HepG2 (cell line): ENCODE measurements around the gene ZNF264. TPM values are rescaled to one million over a fixed set of nuclear protein-coding genes. Genes with fewer than 3 reads are reported as not detected.

ENCODE experiments used
- GABPB1 ChIP-seq: IDR thresholded peaks from 2 replicates; pipeline ENCODE4 v1.6.1; 2016; ENCODE audit warnings: mild to moderate bottlenecking, missing genetic modification reagents, moderate library complexity, missing compliant biosample characterization
- MXD4 ChIP-seq: IDR thresholded peaks from 2 replicates; pipeline ENCODE4 v1.6.1; 2016; ENCODE audit warnings: mild to moderate bottlenecking, missing biosample characterization, missing genetic modification reagents
- NFYB ChIP-seq: sonication (generic); formaldehyde crosslinking; IDR thresholded peaks from 2 replicates; pipeline ENCODE4 v1.4.0; 2020; ENCODE audit warnings: missing genetic modification reagents
- REL ChIP-seq: sonication (generic); formaldehyde crosslinking; conservative IDR thresholded peaks from 2 replicates; pipeline ENCODE4 v1.8.0; 2022; ENCODE audit warnings: mild to moderate bottlenecking, missing genetic modification reagents, moderate library complexity
- RFX3 ChIP-seq: IDR thresholded peaks from 2 replicates; pipeline ENCODE4 v1.6.1; 2016; ENCODE audit warnings: missing biosample characterization, missing genetic modification reagents
- SATB2 ChIP-seq: sonication (generic); formaldehyde crosslinking; IDR thresholded peaks from 2 replicates; pipeline ENCODE4 v1.5.0; 2020; ENCODE audit warnings: missing genetic modification reagents
- SIN3B ChIP-seq: fragments of 150-350 bp; IDR thresholded peaks from 2 replicates; pipeline ENCODE4 v1.6.1; 2014; ENCODE audit warnings: low read length
- STAT5B ChIP-seq: sonication (generic); formaldehyde crosslinking; IDR thresholded peaks from 2 replicates; pipeline ENCODE4 v1.4.0; 2020; ENCODE audit warnings: missing genetic modification reagents
- ZFP37 ChIP-seq: sonication (generic); formaldehyde crosslinking; IDR thresholded peaks from 2 replicates; pipeline ENCODE4 v1.4.0; 2020; ENCODE audit warnings: missing genetic modification reagents, borderline replicate concordance
- ZNF230 ChIP-seq: sonication (generic); formaldehyde crosslinking; IDR thresholded peaks from 2 replicates; pipeline ENCODE4 v1.4.0; 2020; ENCODE audit warnings: mild to moderate bottlenecking, missing genetic modification reagents
- ZNF256 ChIP-seq: sonication (generic); formaldehyde crosslinking; conservative IDR thresholded peaks from 2 replicates; pipeline ENCODE4 v1.4.0; 2020; ENCODE audit warnings: missing genetic modification reagents
- ZNF460 ChIP-seq: sonication (generic); formaldehyde crosslinking; IDR thresholded peaks from 2 replicates; pipeline ENCODE4 v1.5.1; 2020; ENCODE audit warnings: missing genetic modification reagents, mild to moderate bottlenecking, borderline replicate concordance
- ZNF720 ChIP-seq: sonication (generic); formaldehyde crosslinking; IDR thresholded peaks from 2 replicates; pipeline ENCODE4 v1.4.0; 2020; ENCODE audit warnings: missing genetic modification reagents
- ZNF816 ChIP-seq: sonication (generic); formaldehyde crosslinking; IDR thresholded peaks from 2 replicates; pipeline ENCODE4 v1.8.0; 2022; ENCODE audit warnings: missing genetic modification reagents, mild to moderate bottlenecking, borderline replicate concordance
- polyA plus RNA-seq, 8 experiments: library from polyadenylated mRNA; depleted of rRNA in 3 of 8; stranded (reverse) in 7 of 8; unstranded in 1 of 8; fragments of >200 nt; fragmentation: Illumina TruSeq in 4 of 8; extraction: Trizol in 4 of 8; gene quantifications; 2 replicates each; pipeline versions ENCODE4 v1.2.1 to v1.2.3, GENCODE V29; 2011 to 2016; ENCODE audit warnings: low read depth in 4 of 8, missing spikeins in 1 of 8, mixed read lengths in 1 of 8; ENCODE audit not compliant: insufficient read depth in 1 of 8
- total RNA-seq, 5 experiments: library from RNA; depleted of rRNA; stranded (reverse); fragments of >200 nt; fragmentation: Illumina TruSeq; extraction: Trizol; gene quantifications; 2 replicates each; pipeline ENCODE4 v1.2.3, GENCODE V29; 2016; ENCODE audit warnings: low read depth in 1 of 5
- TF ChIP-seq, protein P1 (sequence below), 2 experiments: fragments of 450-650 bp in 1 of 2; sonication (generic) in 1 of 2; formaldehyde crosslinking in 1 of 2; IDR thresholded peaks; 2 replicates each; pipeline versions ENCODE4 v1.6.1 to v1.8.0; 2016 to 2022; ENCODE audit warnings: antibody characterized with exemption in 1 of 2, mild to moderate bottlenecking in 1 of 2, missing genetic modification reagents in 1 of 2
- TF ChIP-seq, protein P2 (sequence below): fragments of 450-650 bp; IDR thresholded peaks from 2 replicates; pipeline ENCODE4 v1.6.1; 2016
- TF ChIP-seq, protein P3 (sequence below): sonication (generic); formaldehyde crosslinking; IDR thresholded peaks from 2 replicates; pipeline ENCODE4 v1.4.0; 2020; ENCODE audit warnings: mild to moderate bottlenecking, low read depth, missing genetic modification reagents
- TF ChIP-seq, protein P4 (sequence below): sonication (generic); formaldehyde crosslinking; IDR thresholded peaks from 2 replicates; pipeline ENCODE4 v1.5.0; 2020; ENCODE audit warnings: missing genetic modification reagents

ZNF264 gene
- total and polyA plus RNA-seq, 2 of the 13 experiments (the other 11 are each of a cell fraction or from before 2014, with no cell fraction given), result 3.5 to 17.6 TPM

DNA sequence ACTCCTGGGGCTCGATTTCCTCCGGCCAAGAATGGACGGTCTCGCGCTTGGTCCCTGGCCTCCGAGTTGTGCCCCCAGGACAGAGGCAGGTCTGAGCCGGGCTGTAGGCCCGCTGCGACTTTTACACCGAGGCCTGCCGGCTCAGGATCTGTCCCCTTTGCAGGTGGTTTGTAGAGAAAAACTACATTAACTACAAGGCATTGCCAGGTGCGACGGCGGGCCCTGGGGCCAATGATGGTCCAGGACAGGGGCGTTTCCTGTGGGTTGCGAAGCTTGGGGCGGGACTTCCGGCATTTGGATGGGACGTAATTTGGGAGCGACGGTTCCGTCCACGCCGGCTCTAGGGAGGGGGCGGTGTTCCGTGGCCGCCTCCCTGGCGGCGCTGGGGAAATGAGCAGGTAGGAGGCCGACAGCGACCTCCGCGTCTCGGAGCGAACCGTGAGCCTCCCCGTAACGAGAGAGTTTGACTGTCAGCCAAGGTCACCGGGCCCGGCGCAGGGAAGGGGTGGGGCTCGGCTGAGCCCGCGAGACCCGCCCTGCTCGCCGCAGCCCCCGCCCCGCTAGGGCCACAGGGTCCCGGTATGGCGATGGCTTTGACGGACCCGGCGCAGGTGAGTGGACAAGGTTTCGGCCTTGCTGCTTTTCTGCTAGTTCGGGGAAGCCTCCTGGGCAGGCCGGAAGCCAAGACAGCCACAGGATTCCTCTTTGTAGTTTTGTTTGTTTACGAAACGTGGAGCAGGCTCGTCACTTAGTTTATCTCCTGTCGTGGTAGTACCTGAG, 49.2 kb downstream of the ZNF264 start, which contains the start of gene ZNF805 (continued):
- TF ChIP-seq, protein P1, sequence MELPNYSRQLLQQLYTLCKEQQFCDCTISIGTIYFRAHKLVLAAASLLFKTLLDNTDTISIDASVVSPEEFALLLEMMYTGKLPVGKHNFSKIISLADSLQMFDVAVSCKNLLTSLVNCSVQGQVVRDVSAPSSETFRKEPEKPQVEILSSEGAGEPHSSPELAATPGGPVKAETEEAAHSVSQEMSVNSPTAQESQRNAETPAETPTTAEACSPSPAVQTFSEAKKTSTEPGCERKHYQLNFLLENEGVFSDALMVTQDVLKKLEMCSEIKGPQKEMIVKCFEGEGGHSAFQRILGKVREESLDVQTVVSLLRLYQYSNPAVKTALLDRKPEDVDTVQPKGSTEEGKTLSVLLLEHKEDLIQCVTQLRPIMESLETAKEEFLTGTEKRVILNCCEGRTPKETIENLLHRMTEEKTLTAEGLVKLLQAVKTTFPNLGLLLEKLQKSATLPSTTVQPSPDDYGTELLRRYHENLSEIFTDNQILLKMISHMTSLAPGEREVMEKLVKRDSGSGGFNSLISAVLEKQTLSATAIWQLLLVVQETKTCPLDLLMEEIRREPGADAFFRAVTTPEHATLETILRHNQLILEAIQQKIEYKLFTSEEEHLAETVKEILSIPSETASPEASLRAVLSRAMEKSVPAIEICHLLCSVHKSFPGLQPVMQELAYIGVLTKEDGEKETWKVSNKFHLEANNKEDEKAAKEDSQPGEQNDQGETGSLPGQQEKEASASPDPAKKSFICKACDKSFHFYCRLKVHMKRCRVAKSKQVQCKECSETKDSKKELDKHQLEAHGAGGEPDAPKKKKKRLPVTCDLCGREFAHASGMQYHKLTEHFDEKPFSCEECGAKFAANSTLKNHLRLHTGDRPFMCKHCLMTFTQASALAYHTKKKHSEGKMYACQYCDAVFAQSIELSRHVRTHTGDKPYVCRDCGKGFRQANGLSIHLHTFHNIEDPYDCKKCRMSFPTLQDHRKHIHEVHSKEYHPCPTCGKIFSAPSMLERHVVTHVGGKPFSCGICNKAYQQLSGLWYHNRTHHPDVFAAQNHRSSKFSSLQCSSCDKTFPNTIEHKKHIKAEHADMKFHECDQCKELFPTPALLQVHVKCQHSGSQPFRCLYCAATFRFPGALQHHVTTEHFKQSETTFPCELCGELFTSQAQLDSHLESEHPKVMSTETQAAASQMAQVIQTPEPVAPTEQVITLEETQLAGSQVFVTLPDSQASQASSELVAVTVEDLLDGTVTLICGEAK (IDR thresholded peaks at IDR 0.05), result peak; percentile 64
- TF ChIP-seq, protein P1 (CRISPR knock-in tag; IDR thresholded peaks at IDR 0.05), result peak; percentile 50; the same call in 1 of the 2 replicates
- TF ChIP-seq ZNF816 (CRISPR knock-in tag) (0 out of 2 replicates have a peak, but pooled peaks have one; percentile 64), ZNF720 (CRISPR knock-in tag) (no peak), MXD4 (CRISPR knock-in tag) (peak; percentile 78; the same call in 1 of the 2 replicates), ZNF230 (CRISPR knock-in tag) (peak; percentile 24; the same call in 1 of the 2 replicates), RFX3 (CRISPR knock-in tag) (no peak), ZNF460 (CRISPR knock-in tag) (no peak), ZNF256 (CRISPR knock-in tag) (peak; percentile 67; the same call in 1 of the 2 replicates), NFYB (peak; percentile 92), GABPB1 (peak; percentile 100), SATB2 (CRISPR knock-in tag) (no peak), SIN3B (peak; percentile 55; the same call in 1 of the 2 replicates), ZFP37 (CRISPR knock-in tag) (peak; percentile 19; the same call in 1 of the 2 replicates), STAT5B (CRISPR knock-in tag) (no peak), REL (CRISPR knock-in tag) (no peak)
- TF ChIP-seq, protein P2, sequence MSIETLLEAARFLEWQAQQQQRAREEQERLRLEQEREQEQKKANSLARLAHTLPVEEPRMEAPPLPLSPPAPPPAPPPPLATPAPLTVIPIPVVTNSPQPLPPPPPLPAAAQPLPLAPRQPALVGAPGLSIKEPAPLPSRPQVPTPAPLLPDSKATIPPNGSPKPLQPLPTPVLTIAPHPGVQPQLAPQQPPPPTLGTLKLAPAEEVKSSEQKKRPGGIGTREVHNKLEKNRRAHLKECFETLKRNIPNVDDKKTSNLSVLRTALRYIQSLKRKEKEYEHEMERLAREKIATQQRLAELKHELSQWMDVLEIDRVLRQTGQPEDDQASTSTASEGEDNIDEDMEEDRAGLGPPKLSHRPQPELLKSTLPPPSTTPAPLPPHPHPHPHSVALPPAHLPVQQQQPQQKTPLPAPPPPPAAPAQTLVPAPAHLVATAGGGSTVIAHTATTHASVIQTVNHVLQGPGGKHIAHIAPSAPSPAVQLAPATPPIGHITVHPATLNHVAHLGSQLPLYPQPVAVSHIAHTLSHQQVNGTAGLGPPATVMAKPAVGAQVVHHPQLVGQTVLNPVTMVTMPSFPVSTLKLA, result peak; percentile 62
- TF ChIP-seq, protein P3, sequence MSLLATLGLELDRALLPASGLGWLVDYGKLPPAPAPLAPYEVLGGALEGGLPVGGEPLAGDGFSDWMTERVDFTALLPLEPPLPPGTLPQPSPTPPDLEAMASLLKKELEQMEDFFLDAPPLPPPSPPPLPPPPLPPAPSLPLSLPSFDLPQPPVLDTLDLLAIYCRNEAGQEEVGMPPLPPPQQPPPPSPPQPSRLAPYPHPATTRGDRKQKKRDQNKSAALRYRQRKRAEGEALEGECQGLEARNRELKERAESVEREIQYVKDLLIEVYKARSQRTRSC (CRISPR knock-in tag), result no peak
- TF ChIP-seq, protein P4, sequence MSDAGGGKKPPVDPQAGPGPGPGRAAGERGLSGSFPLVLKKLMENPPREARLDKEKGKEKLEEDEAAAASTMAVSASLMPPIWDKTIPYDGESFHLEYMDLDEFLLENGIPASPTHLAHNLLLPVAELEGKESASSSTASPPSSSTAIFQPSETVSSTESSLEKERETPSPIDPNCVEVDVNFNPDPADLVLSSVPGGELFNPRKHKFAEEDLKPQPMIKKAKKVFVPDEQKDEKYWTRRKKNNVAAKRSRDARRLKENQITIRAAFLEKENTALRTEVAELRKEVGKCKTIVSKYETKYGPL (CRISPR knock-in tag), result no peak
